Left kidney (tissue), 2 donors: ENCODE results near the gene EFEMP2. TPM values are rescaled to one million over a fixed set of nuclear protein-coding genes. Genes with fewer than 3 reads are reported as not detected.

Experiments used
- DNase-seq: peaks from one replicate; pipeline ENCODE4 v3.0.0-alpha.2; 2013
- polyA plus RNA-seq: library from polyadenylated mRNA; unstranded; fragments of 120-200 nt; gene quantifications from one replicate; pipeline ENCODE4 v1.2.1, GENCODE V29; 2013; ENCODE audit not compliant: insufficient read length

The EFEMP2 gene
- polyA plus RNA-seq, 1 donor, result 102 TPM

DNA sequence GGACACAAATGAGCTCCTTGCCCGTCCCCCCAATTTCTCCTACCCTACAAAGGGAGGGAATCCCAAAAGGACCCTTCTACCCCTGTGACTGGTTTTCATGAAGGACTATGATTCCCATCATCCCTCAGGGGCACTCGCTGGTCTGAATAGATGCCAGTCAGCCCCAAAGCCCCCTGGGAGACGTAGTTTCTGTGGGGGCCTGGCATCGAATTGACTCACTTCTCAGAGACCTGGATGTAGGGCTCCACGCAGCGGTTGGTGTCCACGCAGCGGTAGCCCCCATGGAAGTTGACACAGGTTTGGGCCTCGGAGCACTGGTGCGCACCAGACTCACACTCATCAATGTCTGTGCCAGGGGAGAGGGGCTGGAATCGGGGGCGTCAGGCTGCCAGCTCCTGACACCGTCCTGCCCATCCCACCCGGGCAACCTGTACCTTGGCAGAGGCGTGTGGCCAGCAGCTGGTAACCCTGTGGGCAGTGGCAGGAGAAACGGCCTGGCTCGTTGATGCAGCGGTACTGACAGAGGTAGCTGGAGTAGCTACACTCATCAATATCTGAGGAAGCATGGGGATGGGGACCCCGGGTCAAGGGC is 4.4 kb downstream of the EFEMP2 start:
- DNase-seq, result no peak

DNA sequence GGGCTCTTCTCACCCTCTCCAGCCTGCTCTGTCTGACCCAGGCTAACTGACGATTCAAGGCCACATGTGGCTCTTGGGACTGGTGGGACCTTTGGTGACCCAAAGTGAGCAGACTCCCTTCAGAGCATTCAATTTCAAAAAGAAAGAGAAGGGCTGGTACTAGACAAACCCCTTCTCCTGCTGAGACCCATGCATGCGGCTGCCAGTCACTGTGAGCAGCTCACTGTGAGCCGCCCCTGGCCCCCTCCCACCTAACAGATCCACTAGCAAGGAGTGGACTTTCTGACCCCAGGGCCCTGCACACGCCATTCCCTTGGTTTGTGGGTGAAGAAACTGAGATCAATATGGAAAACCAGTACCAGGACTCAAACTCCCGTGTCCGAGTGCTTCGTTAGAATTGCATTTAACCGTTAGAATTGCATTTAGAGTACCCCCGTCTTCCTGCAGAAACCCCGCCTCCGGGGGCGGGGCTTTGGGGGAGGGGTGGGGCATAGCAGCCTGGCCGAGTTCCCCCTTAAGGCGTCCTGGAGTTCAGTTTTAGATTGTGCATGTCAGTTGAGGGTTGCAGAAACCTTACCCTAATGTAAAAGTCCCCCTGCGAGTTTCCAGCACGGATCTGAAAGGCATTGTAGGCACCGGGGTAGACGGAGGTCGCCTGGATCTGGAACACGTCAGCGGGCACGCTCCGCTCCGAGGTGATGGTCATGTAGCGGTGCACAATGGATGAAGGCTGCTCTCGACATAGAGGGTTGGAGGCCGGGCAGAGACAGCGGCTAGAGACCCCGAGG is 5.1 kb downstream of the EFEMP2 start:
- no peak for DNase-seq

GRCh38 chr11:65866509-65867283 is 5.9 kb downstream of the EFEMP2 start:
- no peak for DNase-seq

- DNase-seq, result no peak
These were observed 6.9 kb downstream of the EFEMP2 start for GRCh38 chr11:65865550-65866172.

- no peak for DNase-seq
These were observed 7.7 kb downstream of the EFEMP2 start for GRCh38 chr11:65864706-65865471.

GRCh38 chr11:65863889-65864705 is 8.5 kb downstream of the EFEMP2 start:
- DNase-seq, result no peak

DNA sequence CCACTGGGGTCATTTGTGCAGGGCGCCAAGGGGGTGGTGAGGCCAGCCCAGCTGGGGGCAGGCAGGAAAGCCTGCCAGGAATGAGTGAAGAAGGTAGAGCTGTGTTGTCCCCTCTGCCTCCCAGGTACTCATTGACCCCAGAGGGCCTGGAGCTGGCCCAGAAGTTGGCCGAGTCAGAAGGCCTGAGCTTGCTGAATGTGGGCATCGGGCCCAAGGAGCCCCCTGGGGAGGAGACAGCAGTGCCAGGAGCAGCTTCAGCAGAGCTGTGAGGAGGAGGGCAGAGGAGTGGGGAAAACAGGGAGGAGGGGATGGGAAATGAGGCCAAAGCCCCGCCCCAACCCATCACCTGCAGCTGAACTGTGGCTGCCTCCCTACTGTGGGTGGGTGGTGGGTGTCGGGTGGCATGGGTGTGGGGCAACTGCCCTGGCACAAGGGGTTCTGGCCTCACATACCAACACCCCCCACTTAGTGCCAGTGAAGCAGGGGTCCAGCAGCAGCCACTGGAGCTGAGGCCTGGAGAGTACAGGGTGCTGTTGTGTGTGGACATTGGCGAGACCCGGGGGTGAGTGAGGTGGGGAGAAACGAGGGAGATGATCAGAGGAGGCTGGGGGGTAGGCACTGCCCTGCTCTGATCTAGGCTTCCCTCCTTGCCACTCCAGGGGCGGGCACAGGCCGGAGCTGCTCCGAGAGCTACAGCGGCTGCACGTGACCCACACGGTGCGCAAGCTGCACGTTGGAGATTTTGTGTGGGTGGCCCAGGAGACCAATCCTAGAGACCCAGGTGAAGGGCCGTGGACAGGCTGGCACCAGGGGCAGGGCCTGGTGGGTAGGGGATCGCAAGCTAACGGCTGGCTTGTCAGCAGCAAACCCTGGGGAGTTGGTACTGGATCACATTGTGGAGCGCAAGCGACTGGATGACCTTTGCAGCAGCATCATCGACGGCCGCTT is 9.4 kb downstream of the EFEMP2 start:
- no peak for DNase-seq

GRCh38 chr11:65862191-65862735 is 10.3 kb downstream of the EFEMP2 start:
- DNase-seq, result no peak

DNA sequence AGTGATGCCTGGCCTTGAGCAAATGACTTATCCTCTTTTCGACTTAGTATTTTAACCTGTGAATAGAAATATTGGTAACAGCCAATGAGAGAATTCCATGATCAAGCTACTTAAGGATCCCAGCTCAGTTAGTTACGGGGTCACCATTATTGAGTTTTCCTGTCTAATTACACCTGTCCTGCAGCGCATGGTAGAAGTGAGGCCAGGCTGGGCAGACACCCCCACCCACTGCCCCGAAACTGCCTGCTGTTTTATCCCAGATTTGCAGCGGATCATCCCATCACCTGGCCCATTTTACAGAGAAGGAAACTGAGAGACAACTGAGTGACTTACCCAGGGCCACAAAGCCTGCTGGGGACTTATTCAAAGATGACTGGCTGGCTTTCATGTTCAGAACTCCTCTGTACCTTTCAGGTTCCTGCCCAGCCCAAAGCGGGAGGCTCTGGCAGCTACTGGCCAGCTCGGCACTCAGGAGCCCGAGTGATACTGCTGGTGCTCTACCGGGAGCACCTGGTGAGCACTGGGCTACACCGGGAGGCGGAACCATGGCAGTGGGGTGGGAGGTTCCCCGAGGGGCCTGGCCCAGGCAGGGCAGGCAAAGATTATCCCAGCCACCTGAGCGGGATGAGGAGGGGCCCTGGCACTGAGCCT is 10.9 kb downstream of the EFEMP2 start:
- DNase-seq, result no peak

DNA sequence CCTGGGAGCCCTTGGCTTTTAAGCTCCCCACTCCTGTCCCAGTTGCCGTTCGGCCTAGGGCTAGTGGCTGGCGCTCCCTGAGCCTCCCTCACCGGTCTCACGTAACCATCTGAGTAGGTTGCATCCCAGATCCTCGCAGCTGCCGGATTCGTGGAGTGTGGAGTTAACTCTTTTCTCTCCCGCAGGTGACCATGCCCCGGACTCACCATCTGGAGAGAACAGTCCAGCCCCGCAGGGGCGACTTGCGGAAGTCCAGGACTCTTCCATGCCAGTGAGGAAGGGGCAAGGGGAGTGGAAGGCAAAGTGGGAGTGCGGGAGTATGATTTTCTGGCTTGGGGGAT is 11.5 kb downstream of the EFEMP2 start:
- DNase-seq, result no peak

GRCh38 chr11:65860278-65861164 is 12.1 kb downstream of the EFEMP2 start, which contains the start of gene MUS81:
MUS81 (plus strand) TSS chr11:65860433; CDS start chr11:65860754, 321 bp downstream.
- DNase-seq, result peak; percentile 99

DNA sequence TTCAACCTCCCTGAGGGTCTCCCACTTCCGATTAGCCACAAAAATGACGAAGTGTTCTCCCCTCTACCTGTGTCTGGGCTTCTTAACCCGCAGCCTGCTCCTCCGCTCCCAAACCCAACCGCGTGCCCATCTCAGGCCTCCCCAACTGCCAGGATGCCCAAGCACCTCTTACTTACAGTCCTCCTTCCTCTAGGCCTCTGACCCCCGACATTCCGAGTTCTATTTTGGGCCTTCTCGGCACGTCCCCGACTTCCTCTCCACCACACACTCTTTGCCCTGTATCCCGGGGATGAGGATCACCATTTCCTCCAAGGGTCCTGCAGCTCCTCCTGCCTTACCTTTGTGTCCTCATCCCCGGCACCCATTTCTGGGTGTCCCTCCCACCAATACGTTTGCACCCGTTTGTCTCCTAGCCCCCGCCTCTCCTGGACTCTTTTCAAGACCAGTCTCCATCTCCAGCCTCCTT is 12.8 kb downstream of the EFEMP2 start:
- no peak for DNase-seq

- DNase-seq, result peak; percentile 99
These were observed 13.3 kb downstream of the EFEMP2 start for GRCh38 chr11:65859095-65859811.

- DNase-seq, result no peak
These were observed 13.9 kb downstream of the EFEMP2 start for GRCh38 chr11:65858681-65859087.

GRCh38 chr11:65857853-65858680 is 14.5 kb downstream of the EFEMP2 start, which contains the start of gene CFL1:
CFL1 (minus strand) TSS chr11:65858180; CDS start chr11:65858099, 81 bp downstream.
- DNase-seq, result peak; percentile 97

DNA sequence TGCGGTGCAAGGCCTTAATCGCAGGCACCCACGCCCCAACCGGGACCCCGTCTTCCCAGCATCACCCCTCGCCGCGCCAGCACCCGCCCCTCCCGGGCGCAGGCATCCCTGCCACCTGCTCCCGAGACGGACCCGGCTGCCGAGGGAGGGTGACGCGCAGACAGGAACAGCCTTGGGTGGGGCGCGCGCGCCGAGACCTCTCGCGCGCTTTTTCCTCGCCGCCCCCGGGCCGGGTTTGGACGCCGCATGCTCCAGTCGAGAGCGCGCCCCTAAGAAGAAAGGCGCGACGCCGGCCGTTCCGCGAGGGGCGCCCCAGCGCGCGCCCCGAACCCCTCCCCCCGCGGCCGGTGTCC is 15.1 kb downstream of the EFEMP2 start:
- DNase-seq, result no peak
